GM18517 (cell line): ENCODE measurements around the gene DNAJA1.
"Not testable (repeated sequence)": the region's sequence is repeated elsewhere in the genome, so short reads cannot be mapped to it uniquely, and the experiment has no call there.

Experiments used
- ATAC-seq: cut with Tn5 transposase; IDR thresholded peaks from one replicate; pipeline ENCODE4 v1.9.1; 2021; ENCODE audit warnings: mild to moderate bottlenecking, moderate library complexity; ENCODE audit not compliant: unreplicated experiment

DNAJA1 gene

GRCh38 chr9:33024966-33025571, at the start of gene DNAJA1:
Gene DNAJA1 (plus strand): TSS chr9:33025273. CDS start chr9:33026485, 1,212 bp downstream.
- ATAC-seq = peak; percentile 89

- ATAC-seq = no peak
These were observed 47.0 kb upstream of the DNAJA1 start for GRCh38 chr9:32978051-32978450.

DNA sequence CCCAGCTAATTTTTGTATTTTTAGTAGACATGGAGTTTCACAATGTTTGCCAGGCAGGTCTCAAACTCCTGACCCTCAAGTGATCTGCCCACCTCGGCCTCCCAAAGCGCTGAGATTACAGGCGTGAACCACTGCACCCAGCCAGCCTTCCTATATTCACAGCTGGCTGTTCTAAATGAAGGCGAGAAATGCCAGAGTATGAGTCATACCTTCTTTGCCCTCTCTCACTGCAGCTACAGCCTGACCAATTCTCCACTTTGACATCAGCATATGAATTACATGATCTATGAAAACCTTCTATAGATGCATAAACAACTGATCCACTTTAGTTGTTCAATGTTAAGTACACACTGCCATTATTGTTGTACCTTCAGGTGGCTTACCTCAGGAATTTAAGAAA, 38.1 kb upstream of the DNAJA1 start:
- ATAC-seq = no peak

DNA sequence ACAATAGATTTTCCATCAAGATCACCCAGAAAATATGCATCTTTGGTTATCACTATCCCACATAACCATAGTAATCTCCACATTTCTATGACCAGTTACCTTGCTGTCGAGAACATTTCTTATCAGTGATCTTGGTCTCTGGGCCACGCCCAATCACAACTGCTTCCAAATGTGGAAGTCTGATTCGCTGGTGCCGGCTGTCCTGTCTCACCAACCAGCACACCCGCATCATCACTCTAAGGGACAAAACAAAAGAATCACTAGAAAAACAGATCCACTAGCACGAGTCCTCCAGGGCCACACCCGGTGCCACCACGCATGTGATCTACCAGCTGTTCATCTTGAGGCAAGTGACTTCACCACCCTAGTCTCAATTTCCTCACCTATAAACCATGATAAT, 35.4 kb upstream of the DNAJA1 start:
- no peak for ATAC-seq

GRCh38 chr9:32991897-32992594, 33.0 kb upstream of the DNAJA1 start:
- ATAC-seq = no peak

DNA sequence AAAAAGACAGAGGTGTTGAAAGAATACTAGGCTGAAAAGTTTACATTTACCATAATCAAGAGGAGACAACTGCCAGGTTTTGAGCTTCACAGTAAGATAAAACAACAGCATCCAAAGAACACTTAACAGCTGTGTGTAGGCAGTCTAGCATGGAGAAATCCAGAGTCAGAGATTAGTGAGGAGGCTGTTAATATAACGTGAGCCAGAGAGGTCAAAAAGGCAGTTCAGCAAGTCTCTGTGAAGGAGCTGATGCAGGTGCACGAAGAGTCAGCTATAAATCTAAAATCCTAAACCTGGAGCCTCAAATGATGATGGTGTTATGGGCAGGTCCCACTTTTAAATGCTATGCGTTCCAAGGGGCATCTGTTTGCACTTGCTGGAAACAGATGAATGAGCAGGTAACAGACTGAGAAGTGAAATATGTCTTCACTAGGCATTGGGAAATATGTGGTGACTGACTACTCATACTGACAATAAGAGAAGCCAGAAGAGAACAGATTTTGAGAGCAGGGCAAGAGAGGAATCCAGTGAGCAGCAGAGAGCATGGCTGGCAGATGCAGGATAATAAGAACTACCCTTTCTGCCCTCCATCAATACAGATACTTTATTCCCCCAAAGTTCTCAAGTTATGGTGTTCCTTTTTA, 32.4 kb upstream of the DNAJA1 start:
- no peak for ATAC-seq

DNA sequence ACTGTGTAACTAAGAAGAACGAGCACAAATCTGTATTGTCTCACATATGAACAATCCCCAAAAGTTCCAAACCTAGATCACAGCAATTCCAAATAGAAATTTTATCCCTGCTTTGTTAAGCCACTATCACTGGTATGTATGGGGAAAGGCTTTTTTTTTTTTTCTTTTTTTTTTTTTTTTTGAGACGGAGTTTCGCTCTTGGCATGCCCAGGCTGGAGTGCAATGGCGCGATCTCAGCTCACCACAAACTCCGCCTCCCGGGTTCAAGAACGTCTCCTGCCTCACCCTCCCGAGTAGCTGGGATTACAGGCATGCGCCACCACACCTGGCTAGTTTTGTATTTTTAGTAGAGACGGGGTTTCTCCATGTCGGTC, 24.4 kb upstream of the DNAJA1 start:
- ATAC-seq = not testable (repeated sequence)

- ATAC-seq = not testable (repeated sequence)
These were observed 19.7 kb upstream of the DNAJA1 start for GRCh38 chr9:33005335-33005734.

GRCh38 chr9:33007755-33008154, 17.3 kb upstream of the DNAJA1 start:
- no peak for ATAC-seq

DNA sequence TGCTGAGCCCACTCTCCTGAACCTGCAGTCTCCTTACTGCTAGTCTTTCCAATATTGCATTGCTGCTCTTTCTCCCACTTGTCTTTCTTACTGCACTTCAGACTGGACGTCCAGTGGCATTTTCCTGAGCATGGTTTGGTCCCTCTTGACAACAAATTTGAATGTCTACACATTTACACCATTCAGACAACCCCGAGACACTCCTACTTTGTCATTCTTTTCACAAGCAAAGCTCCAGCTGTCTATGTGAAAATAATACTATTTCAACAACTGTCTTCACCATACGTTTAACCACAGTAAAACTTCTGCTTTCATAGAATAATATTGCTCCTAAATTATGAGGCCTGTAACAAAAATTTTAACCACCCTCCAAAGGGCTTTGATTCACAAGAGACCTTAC, 13.2 kb upstream of the DNAJA1 start:
- ATAC-seq = no peak

GRCh38 chr9:33012328-33013069, 12.6 kb upstream of the DNAJA1 start:
- ATAC-seq = no peak

GRCh38 chr9:33013962-33014664, 11.0 kb upstream of the DNAJA1 start:
- no peak for ATAC-seq

DNA sequence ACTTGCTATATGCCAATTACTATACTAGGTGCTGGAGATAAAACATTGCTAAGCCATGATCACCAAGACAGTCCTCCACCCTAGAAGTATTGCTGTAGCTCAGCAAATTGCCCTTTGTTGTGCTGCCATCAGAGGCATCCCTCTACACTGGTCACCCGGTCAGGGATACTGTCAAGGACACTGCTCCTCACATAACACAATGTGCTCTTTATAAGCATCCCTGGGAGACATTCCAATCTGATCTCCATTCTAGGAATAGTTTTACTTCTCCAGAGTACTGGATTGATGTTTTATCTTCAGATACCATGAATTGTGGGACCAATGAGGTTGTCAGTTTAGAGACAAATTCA, 10.4 kb upstream of the DNAJA1 start:
- ATAC-seq = no peak

- ATAC-seq = no peak
These were observed 7.6 kb upstream of the DNAJA1 start for GRCh38 chr9:33017283-33018041.

DNA sequence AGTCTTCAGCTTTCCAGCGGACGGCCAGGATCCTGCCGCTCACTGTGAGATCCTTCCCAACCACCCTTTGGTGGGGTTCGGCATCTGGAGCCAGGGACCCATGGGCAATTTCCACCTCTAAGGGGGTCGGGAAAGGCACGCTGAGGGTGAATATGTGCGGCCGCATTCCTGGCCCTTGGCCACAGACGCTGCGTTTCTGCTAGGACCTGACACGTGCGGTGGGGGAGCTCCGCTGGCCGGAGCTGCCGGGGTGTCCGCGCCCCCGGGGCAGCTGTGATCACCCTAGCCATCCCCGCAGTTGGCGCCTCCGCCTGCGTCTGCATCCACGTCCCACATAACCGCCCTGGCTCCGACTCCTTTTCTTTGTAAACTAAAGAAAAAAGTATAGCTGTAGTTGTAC, 5.3 kb upstream of the DNAJA1 start:
- no peak for ATAC-seq

DNA sequence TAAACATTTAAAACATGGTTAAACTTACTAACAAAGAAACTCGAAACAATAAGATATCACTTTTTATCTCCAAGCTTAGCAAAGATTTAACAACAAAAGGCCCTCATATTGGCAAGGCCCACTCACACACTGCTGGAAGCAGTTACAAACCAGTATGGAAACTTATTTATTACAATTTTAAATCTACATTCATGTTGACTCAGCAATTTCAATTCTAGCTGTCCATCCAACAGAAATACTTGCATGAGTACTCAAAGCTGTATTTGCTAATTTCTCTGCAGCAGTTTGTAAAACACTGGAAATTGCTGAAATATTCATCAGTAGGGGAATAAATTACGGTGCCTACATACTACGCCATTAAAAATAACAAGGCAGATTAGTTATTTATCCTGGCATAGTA, 2.8 kb upstream of the DNAJA1 start:
- no peak for ATAC-seq

- no peak for ATAC-seq
These were observed 2.3 kb upstream of the DNAJA1 start for GRCh38 chr9:33022755-33023154.

GRCh38 chr9:33023661-33024060, 1.4 kb upstream of the DNAJA1 start:
- no peak for ATAC-seq

- ATAC-seq = no peak
These were observed 727 bp upstream of the DNAJA1 start for GRCh38 chr9:33024126-33024965.
